Measurements from ENCODE around the gene MAN2C1. TPM values are rescaled to one million over a fixed set of nuclear protein-coding genes. Genes with fewer than 3 reads are reported as not detected.
"Not testable (repeated sequence)": the region's sequence is repeated elsewhere in the genome, so short reads cannot be mapped to it uniquely, and the experiment has no call there.

Gene MAN2C1
- total and polyA plus RNA-seq, 9 of the 15 experiments (the other 6 are each of a cell fraction or from before 2014, with no cell fraction given) = 2.0 to 141 (median 39.9) TPM

DNA sequence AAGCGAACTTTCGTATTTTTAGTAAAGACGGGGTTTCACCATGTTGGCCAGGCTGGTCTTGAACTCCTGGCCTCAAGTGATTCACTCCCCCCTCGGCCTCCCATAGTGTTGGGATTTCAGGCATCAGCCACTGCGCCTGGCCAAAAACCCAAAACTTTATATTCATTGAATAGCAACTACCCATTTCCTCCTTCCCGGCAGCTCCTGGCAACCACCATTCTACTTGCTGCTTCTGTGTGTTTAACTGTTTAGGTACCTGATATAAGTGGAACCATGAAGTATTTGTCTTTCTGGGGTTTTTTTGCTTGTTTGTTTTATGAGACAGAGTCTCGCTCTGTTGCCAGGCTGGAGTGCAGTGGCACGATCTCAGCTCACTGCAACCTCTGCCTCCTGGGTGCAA, 24.5 kb downstream of the MAN2C1 start:
- Histone ChIP-seq H3K4me1 (replicated peaks in 1 of 2; ENCODE audit: control insufficient read depth in 2 of 2, insufficient read depth in 2 of 2, low read length in 2 of 2) (peaks cover 4 to 22% of the 10 kb centered on the region in 2 experiments; a peak in 3 of 5 replicates), H3K36me3 (ENCODE audit: control insufficient read depth, insufficient read depth, low read length) (peaks cover 22% of the 10 kb centered on the region; the same call in 2 of the 3 replicates)
- H3K9me1 ChIP-seq (ENCODE audit: control insufficient read depth, insufficient read depth, low read length); H3K4me2 ChIP-seq (ENCODE audit: insufficient read depth, low read length); CTCF ChIA-PET (ENCODE audit: low intra/inter-chr PET ratio); H3K4me3 ChIP-seq; in situ Hi-C loops (cut with MboI); H3K27me3 ChIP-seq (ENCODE audit: control insufficient read depth in 2 of 2, insufficient read depth in 2 of 2, low read length in 2 of 2); H2AFZ ChIP-seq (ENCODE audit: low read depth, low read length); H4K20me1 ChIP-seq (replicated peaks; ENCODE audit: control insufficient read depth, insufficient read depth, low read length); H3K79me2 ChIP-seq (ENCODE audit: control insufficient read depth, insufficient read depth, low read length); DNase-seq (ENCODE audit: extremely low read depth in 1 of 4, low spot score in 3 of 4); FAIRE-seq; H3K9ac ChIP-seq (ENCODE audit: insufficient read depth in 1 of 2, low read depth in 2 of 2, low read length in 2 of 2); ATAC-seq; H3K9me3 ChIP-seq (replicated peaks; ENCODE audit: control insufficient read depth, insufficient read depth, low read depth, low read length); BruUV-seq (replicated peaks); H3K27ac ChIP-seq (ENCODE audit: extremely low read depth, low read depth, low read length); intact Hi-C loops (cut with micrococcal nuclease): not testable (repeated sequence)
- POLR2A ChIA-PET = interaction anchor here (1.1 kb wide), 1 partner anchor 10 kb away, joined by 3 read pairs; no protein-coding TSS in a partner anchor
- 62% methylated on average over 8 of the region's 8 CpGs for WGBS (ENCODE audit: insufficient coverage, low coverage, missing lambda C conversion rate)

- no peak overlapping the region for H3K4me3 ChIP-seq
- H4K20me1 ChIP-seq (replicated peaks; ENCODE audit: control insufficient read depth, insufficient read depth, low read length) = no peaks in the 10 kb centered on the region; the same call in 1 of the 2 replicates
- FAIRE-seq (no peak), DNase-seq (ENCODE audit: extremely low read depth in 1 of 4, low spot score in 3 of 4) (no peak), ATAC-seq (no peak)
- CTCF ChIA-PET (ENCODE audit: low intra/inter-chr PET ratio) = no interaction called here
- intact Hi-C loops (cut with micrococcal nuclease) = no loop called here
- 52% methylated on average over 6 of the region's 6 CpGs for WGBS (ENCODE audit: insufficient coverage, low coverage, missing lambda C conversion rate)
- no peak overlapping the region for H3K4me2 ChIP-seq (ENCODE audit: insufficient read depth, low read length)
- H3K79me2 ChIP-seq (ENCODE audit: control insufficient read depth, insufficient read depth, low read length) = no peaks in the 10 kb centered on the region
- peaks cover 27% of the 10 kb centered on the region; the same call in 2 of the 3 replicates for H3K36me3 ChIP-seq (ENCODE audit: control insufficient read depth, insufficient read depth, low read length)
- no peak overlapping the region for H2AFZ ChIP-seq (ENCODE audit: low read depth, low read length)
- H3K27ac ChIP-seq (ENCODE audit: extremely low read depth, low read depth, low read length) = no peak overlapping the region
- POLR2A ChIA-PET = no interaction called here
- in situ Hi-C loops (cut with MboI) = no loop called here
- no peaks in the 10 kb centered on the region for H3K9me1 ChIP-seq (ENCODE audit: control insufficient read depth, insufficient read depth, low read length)
- peaks cover 4 to 5% of the 10 kb centered on the region in 2 experiments; a peak in 3 of 5 replicates for H3K4me1 ChIP-seq (replicated peaks in 1 of 2; ENCODE audit: control insufficient read depth in 2 of 2, insufficient read depth in 2 of 2, low read length in 2 of 2)
- no peak overlapping the region for H3K9ac ChIP-seq (ENCODE audit: insufficient read depth in 1 of 2, low read depth in 2 of 2, low read length in 2 of 2)
- no peaks in the 10 kb centered on the region for H3K9me3 ChIP-seq (replicated peaks; ENCODE audit: control insufficient read depth, insufficient read depth, low read depth, low read length)
- BruUV-seq (replicated peaks) = no TSS peak
- no peaks in the 10 kb centered on the region for H3K27me3 ChIP-seq (ENCODE audit: control insufficient read depth in 2 of 2, insufficient read depth in 2 of 2, low read length in 2 of 2)
- TF ChIP-seq, protein P1, sequence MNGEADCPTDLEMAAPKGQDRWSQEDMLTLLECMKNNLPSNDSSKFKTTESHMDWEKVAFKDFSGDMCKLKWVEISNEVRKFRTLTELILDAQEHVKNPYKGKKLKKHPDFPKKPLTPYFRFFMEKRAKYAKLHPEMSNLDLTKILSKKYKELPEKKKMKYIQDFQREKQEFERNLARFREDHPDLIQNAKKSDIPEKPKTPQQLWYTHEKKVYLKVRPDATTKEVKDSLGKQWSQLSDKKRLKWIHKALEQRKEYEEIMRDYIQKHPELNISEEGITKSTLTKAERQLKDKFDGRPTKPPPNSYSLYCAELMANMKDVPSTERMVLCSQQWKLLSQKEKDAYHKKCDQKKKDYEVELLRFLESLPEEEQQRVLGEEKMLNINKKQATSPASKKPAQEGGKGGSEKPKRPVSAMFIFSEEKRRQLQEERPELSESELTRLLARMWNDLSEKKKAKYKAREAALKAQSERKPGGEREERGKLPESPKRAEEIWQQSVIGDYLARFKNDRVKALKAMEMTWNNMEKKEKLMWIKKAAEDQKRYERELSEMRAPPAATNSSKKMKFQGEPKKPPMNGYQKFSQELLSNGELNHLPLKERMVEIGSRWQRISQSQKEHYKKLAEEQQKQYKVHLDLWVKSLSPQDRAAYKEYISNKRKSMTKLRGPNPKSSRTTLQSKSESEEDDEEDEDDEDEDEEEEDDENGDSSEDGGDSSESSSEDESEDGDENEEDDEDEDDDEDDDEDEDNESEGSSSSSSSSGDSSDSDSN (IDR thresholded peaks at IDR 0.05; ENCODE audit: borderline replicate concordance in 1 of 2, low read depth in 2 of 2, low read length in 2 of 2) = no peak
- TF ChIP-seq ZNF354B (CRISPR knock-in tag; IDR thresholded peaks at IDR 0.05) = no peak
- no peak for TF ChIP-seq CCNT2 (IDR thresholded peaks at IDR 0.05; ENCODE audit: borderline replicate concordance, extremely low read depth, insufficient read length, low read depth, low read length)
- TF ChIP-seq ZNF778 (CRISPR knock-in tag; IDR thresholded peaks at IDR 0.05) = no peak
- no peak for TF ChIP-seq TBP (optimal IDR thresholded peaks at IDR 0.05; ENCODE audit: low read depth, low read length)
- no peak for TF ChIP-seq MLX (CRISPR knock-in tag; conservative IDR thresholded peaks at IDR 0.05)
- TF ChIP-seq C11orf30 (IDR thresholded peaks at IDR 0.05; ENCODE audit: low read depth) = no peak
- no peak for TF ChIP-seq MIER1 (IDR thresholded peaks at IDR 0.05; ENCODE audit: low read depth)
- TF ChIP-seq ZNF12 (CRISPR knock-in tag; IDR thresholded peaks at IDR 0.05) = no peak
- TF ChIP-seq HDAC2 (IDR thresholded peaks at IDR 0.05) = no peak
- no peak for TF ChIP-seq SRSF9 (IDR thresholded peaks at IDR 0.05; ENCODE audit: borderline replicate concordance, low read depth, low read length)
- TF ChIP-seq ZNF507 (tag; conservative IDR thresholded peaks at IDR 0.05) = no peak
- TF ChIP-seq SPI1 (IDR thresholded peaks at IDR 0.05; ENCODE audit: borderline replicate concordance, low read depth, low read length) = no peak
- no peak for TF ChIP-seq PHB2 (IDR thresholded peaks at IDR 0.05; ENCODE audit: low read depth)
These were observed 26.2 kb downstream of the MAN2C1 start for GRCh38 chr15:75342221-75342620.
